PFSK-1 (cell line): ENCODE measurements around the gene PRRC2B.

Source experiments
- FOXP2 ChIP-seq: optimal IDR thresholded peaks from 2 replicates; pipeline ENCODE3; 2011; ENCODE audit warnings: borderline replicate concordance, control low read depth, inconsistent platforms; ENCODE audit not compliant: insufficient read depth; ENCODE audit errors: extremely low read length, extremely low read depth
- POLR2AphosphoS5 ChIP-seq: IDR thresholded peaks from 2 replicates; pipeline ENCODE4 v1.6.1; 2012; ENCODE audit warnings: low read depth, mild to moderate bottlenecking, control low read depth, low read length, moderate library complexity
- SIN3A ChIP-seq: IDR thresholded peaks from 2 replicates; pipeline ENCODE4 v1.6.1; 2012; ENCODE audit warnings: mild to moderate bottlenecking, low read length, moderate library complexity, borderline replicate concordance; ENCODE audit not compliant: insufficient read depth
- TAF1 ChIP-seq: IDR thresholded peaks from 2 replicates; pipeline ENCODE4 v1.6.1; 2012; ENCODE audit warnings: low read length, control low read depth, borderline replicate concordance; ENCODE audit not compliant: insufficient read depth

DNA sequence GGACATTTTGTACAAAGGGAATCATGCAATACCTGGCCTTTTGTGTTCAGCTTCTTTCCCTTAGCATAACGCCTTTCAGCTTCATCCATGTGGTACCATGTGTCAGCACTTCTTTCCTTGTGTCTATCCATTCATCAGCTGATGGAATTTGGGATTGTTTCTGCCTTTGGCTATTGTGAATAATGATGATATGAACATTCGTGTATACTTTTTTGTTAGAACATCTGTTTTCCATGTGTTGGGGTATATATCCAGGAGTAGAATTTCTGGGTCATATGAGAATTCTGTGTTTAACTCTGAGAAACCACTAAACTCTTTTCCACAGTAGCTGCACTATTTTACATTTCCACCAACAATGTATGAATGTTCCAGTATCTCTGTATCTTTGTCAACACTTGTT is 14.8 kb upstream of the PRRC2B start:
- TF ChIP-seq FOXP2 (no peak), POLR2AphosphoS5 (no peak), SIN3A (no peak), TAF1 (no peak)
